ENCODE data around the gene DSC1. TPM values are rescaled to one million over a fixed set of nuclear protein-coding genes. Genes with fewer than 3 reads are reported as not detected.

The DSC1 gene
- total and polyA plus RNA-seq, 4 donors = 0.09 TPM; not detected in 3

DNA sequence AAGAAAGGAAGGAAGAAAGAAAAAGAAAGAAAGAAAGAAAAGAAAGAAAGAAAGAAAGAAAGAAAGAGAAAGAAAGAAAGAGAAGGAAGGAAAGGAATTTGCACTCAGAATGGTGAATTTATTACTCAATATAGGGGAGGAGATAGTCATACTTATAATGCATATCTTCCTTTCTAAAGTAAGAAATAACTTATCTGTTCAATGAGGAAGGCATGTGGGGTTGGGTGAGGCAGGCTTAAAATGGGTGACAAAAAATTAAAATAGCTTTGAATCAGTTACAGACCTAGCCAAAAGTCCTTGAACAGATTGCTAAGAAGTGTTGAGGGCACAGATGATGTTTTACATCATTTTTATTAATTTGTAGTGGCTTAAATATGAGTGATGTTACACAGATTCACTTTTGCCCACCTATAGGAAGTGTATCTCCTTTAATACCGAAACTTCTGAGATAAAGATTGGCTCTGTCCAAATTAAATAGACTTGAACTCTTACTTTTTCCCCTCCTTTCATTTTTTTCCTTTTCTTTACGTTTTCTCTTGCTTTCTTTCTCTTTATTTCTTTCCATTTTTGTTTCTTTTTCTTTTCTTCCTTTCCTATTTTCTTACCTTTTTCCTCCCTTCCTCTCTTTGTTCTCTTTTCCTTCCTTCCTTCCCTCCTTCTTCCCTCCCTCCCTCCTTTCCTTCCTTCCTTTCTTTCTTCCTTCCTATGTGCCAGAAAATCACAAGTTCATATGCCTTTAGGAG is 45.6 kb downstream of the DSC1 start:
- H3K27ac ChIP-seq (ENCODE audit: low read depth in 1 of 2, low read length in 1 of 2) = no peak overlapping the region
- WGBS, 2 donors = 78 to 93% methylated on average over 2 of the region's 2 CpGs
- H3K36me3 ChIP-seq (ENCODE audit: control insufficient read depth in 4 of 4, insufficient read depth in 4 of 4, low read length in 4 of 4) = no peaks in the 10 kb centered on the region
- no peaks in the 10 kb centered on the region for H3K27me3 ChIP-seq (ENCODE audit: control insufficient read depth in 3 of 3, insufficient read depth in 3 of 3, low read length in 2 of 3)
- H3K9ac ChIP-seq (ENCODE audit: insufficient read depth in 1 of 2, low read length in 2 of 2) = no peak overlapping the region
- DNase-seq (no peak), ATAC-seq (ENCODE audit: insufficient read depth, low FRiP score) (no peak)
- H3K4me3 ChIP-seq = no peak overlapping the region
- TF ChIP-seq, protein P1, sequence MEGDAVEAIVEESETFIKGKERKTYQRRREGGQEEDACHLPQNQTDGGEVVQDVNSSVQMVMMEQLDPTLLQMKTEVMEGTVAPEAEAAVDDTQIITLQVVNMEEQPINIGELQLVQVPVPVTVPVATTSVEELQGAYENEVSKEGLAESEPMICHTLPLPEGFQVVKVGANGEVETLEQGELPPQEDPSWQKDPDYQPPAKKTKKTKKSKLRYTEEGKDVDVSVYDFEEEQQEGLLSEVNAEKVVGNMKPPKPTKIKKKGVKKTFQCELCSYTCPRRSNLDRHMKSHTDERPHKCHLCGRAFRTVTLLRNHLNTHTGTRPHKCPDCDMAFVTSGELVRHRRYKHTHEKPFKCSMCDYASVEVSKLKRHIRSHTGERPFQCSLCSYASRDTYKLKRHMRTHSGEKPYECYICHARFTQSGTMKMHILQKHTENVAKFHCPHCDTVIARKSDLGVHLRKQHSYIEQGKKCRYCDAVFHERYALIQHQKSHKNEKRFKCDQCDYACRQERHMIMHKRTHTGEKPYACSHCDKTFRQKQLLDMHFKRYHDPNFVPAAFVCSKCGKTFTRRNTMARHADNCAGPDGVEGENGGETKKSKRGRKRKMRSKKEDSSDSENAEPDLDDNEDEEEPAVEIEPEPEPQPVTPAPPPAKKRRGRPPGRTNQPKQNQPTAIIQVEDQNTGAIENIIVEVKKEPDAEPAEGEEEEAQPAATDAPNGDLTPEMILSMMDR (IDR thresholded peaks at IDR 0.05; ENCODE audit: control extremely low read depth, extremely low read depth) = no peak
- no peaks in the 10 kb centered on the region for H3K4me1 ChIP-seq (ENCODE audit: control insufficient read depth in 5 of 5, insufficient read depth in 5 of 5, low read length in 5 of 5)
- no peaks in the 10 kb centered on the region for H3K9me3 ChIP-seq (ENCODE audit: control insufficient read depth in 4 of 4, insufficient read depth in 3 of 4, low read length in 3 of 4)

DNA sequence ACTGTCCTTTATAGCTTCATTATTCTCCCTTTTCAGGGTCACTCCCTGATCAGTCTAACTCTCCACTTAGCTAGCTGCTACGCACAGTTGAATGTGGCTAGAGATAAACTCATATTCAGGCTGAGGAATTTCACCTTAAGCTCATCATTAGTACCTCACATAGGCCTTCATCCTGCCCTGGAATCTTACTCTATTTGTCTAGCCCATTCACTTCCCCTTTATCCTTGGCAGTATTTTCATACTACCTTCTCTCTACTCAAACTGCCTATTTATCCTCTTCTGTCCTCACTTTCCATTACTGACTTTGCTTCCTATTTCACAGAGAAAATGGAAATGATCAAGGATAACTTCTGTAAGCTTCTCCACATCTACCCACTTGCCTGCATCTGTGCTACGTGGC is 49.9 kb downstream of the DSC1 start:
- no peak for ATAC-seq (ENCODE audit: insufficient read depth, low FRiP score)
- WGBS, 2 donors = 86 to 95% methylated on average over 2 of the region's 2 CpGs
- no peaks in the 10 kb centered on the region for H3K27me3 ChIP-seq (ENCODE audit: control insufficient read depth in 3 of 3, insufficient read depth in 3 of 3, low read length in 2 of 3)

DNA sequence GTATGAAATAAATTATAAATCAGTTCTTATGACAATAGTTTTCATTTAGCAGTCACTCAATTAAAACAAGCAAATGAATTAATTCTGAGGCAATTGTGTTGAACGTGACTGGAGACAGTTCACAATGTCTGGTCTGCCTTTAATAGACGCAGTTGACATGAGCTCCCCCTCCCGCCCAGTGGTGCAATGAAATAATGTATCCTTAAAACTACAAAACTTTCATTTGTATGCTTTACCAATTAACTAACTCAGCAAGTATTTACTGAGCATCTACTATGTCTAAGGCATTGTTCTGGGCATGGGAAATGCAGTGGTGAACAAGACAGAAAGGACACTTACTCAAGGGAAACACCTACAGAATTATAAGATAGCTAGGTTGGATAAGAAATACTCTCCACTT is 56.9 kb downstream of the DSC1 start:
- Histone ChIP-seq H3K4me3 (no peak overlapping the region), H3K36me3 (ENCODE audit: control insufficient read depth in 4 of 4, insufficient read depth in 4 of 4, low read length in 4 of 4) (no peaks in the 10 kb centered on the region), H3K4me1 (ENCODE audit: control insufficient read depth in 5 of 5, insufficient read depth in 5 of 5, low read length in 5 of 5) (peaks cover 0 to 7% (median 3%) of the 10 kb centered on the region in 5 donors), H3K27ac (ENCODE audit: low read depth in 1 of 2, low read length in 1 of 2) (no peak overlapping the region), H3K27me3 (ENCODE audit: control insufficient read depth in 3 of 3, insufficient read depth in 3 of 3, low read length in 2 of 3) (peaks cover 0 to 12% (median 1%) of the 10 kb centered on the region in 3 donors), H3K9ac (ENCODE audit: insufficient read depth in 1 of 2, low read length in 2 of 2) (no peak overlapping the region), H3K9me3 (ENCODE audit: control insufficient read depth in 4 of 4, insufficient read depth in 3 of 4, low read length in 3 of 4) (no peaks in the 10 kb centered on the region)
- TF ChIP-seq, protein P1 (IDR thresholded peaks at IDR 0.05; ENCODE audit: control extremely low read depth, extremely low read depth) = no peak
- ATAC-seq (ENCODE audit: insufficient read depth, low FRiP score) (no peak), DNase-seq (no peak)
- 91% methylated on average over 3 of the region's 3 CpGs for WGBS, 2 donors

More for the DNA sequence above, 49.9 kb downstream of the DSC1 start:
- H3K36me3 ChIP-seq (ENCODE audit: control insufficient read depth in 4 of 4, insufficient read depth in 4 of 4, low read length in 4 of 4) = no peaks in the 10 kb centered on the region
- TF ChIP-seq, protein P1 (IDR thresholded peaks at IDR 0.05; ENCODE audit: control extremely low read depth, extremely low read depth) = no peak
- H3K4me1 ChIP-seq (ENCODE audit: control insufficient read depth in 5 of 5, insufficient read depth in 5 of 5, low read length in 5 of 5) = no peaks in the 10 kb centered on the region
- H3K9me3 ChIP-seq (ENCODE audit: control insufficient read depth in 4 of 4, insufficient read depth in 3 of 4, low read length in 3 of 4) = no peaks in the 10 kb centered on the region
- no peak overlapping the region for H3K27ac ChIP-seq (ENCODE audit: low read depth in 1 of 2, low read length in 1 of 2)
- H3K4me3 ChIP-seq = no peak overlapping the region
- no peak for DNase-seq
- no peak overlapping the region for H3K9ac ChIP-seq (ENCODE audit: insufficient read depth in 1 of 2, low read length in 2 of 2)

Measured in lung (tissue), 12 donors.